ENCODE results near the gene PTPRM. TPM values are rescaled to one million over a fixed set of nuclear protein-coding genes. Genes with fewer than 3 reads are reported as not detected.

Gene PTPRM
- polyA plus RNA-seq, 1 of the 3 experiments (the other 2 are of a cell fraction), result 16.0 TPM

- no peak for TF ChIP-seq SIN3A (IDR thresholded peaks at IDR 0.05; ENCODE audit: borderline replicate concordance, low read depth, low read length)
- TF ChIP-seq TCF12 (IDR thresholded peaks at IDR 0.05), result no peak
- no peak for TF ChIP-seq MXI1 (IDR thresholded peaks at IDR 0.05; ENCODE audit: low read depth, low read length)
- TF ChIP-seq TEAD4 (IDR thresholded peaks at IDR 0.05; ENCODE audit: borderline replicate concordance, insufficient read depth), result no peak
- no peak for TF ChIP-seq POLR2AphosphoS5 (IDR thresholded peaks at IDR 0.05; ENCODE audit: low read depth, low read length)
- no peak for TF ChIP-seq EP300 (IDR thresholded peaks at IDR 0.05; ENCODE audit: borderline replicate concordance in 1 of 2, low read depth in 1 of 2, low read length in 1 of 2)
- no peak for TF ChIP-seq NFIC (IDR thresholded peaks at IDR 0.05; ENCODE audit: borderline replicate concordance)
- TF ChIP-seq RAD21 (IDR thresholded peaks at IDR 0.05; ENCODE audit: low read length), result no peak
Observed at GRCh38 chr18:7601246-7601615, 34.1 kb downstream of the PTPRM start (continued).

- POLR2A ChIA-PET, result no interaction called here
- Histone ChIP-seq H3K4me3 (ENCODE audit: low read depth in 2 of 2, low read length in 1 of 2) (no peak overlapping the region), H4K20me1 (ENCODE audit: insufficient read depth) (no peaks in the 10 kb centered on the region), H2AFZ (ENCODE audit: low read depth) (no peak overlapping the region), H3K27ac (ENCODE audit: low read depth in 2 of 2, low read length in 1 of 2) (no peak overlapping the region), H3K79me2 (ENCODE audit: insufficient read depth) (no peaks in the 10 kb centered on the region), H3K36me3 (replicated peaks in 1 of 2; ENCODE audit: control insufficient read depth in 1 of 2, insufficient read depth in 2 of 2, low read length in 1 of 2) (no peaks in the 10 kb centered on the region), H3K9me2 (no peaks in the 10 kb centered on the region), H3K4me1 (ENCODE audit: control insufficient read depth in 1 of 2, insufficient read depth in 2 of 2, low read depth in 1 of 2, low read length in 1 of 2) (peaks cover 0 to 8% of the 10 kb centered on the region in 2 experiments; a peak in 1 of 4 replicates), H3F3A (replicated peaks; ENCODE audit: insufficient read depth) (no peaks in the 10 kb centered on the region), H3K4me2 (no peak overlapping the region), H3K9me3 (no peaks in the 10 kb centered on the region), H3K9ac (no peak overlapping the region), H3K27me3 (ENCODE audit: insufficient read depth) (no peaks in the 10 kb centered on the region)
- CTCF ChIA-PET, result interaction anchor here (1.0 to 2.0 kb wide), 3 partner anchors 9 to 330 kb away, joined by 3 to 6 read pairs (median 5); no protein-coding TSS in a partner anchor
- WGBS (ENCODE audit: low lambda C conversion rate), result 67% methylated on average over 1 of the region's 3 CpGs
- DNase-seq, result no peak
- TF ChIP-seq RCOR1 (IDR thresholded peaks at IDR 0.05; ENCODE audit: low read length), result no peak
- no peak for TF ChIP-seq JUND (IDR thresholded peaks at IDR 0.05)
- TF ChIP-seq FOXJ3 (CRISPR knock-in tag; IDR thresholded peaks at IDR 0.05), result no peak
- no peak for TF ChIP-seq SMC3 (IDR thresholded peaks at IDR 0.05; ENCODE audit: low read depth, low read length)
- no peak for TF ChIP-seq MXI1 (IDR thresholded peaks at IDR 0.05; ENCODE audit: low read depth, low read length)
- TF ChIP-seq TCF12 (IDR thresholded peaks at IDR 0.05), result no peak
- TF ChIP-seq ELF1 (IDR thresholded peaks at IDR 0.05), result no peak
- TF ChIP-seq TEAD4 (IDR thresholded peaks at IDR 0.05; ENCODE audit: borderline replicate concordance, insufficient read depth), result no peak
- no peak for TF ChIP-seq USF1 (IDR thresholded peaks at IDR 0.05; ENCODE audit: borderline replicate concordance, low read depth)
- no peak for TF ChIP-seq RAD21 (IDR thresholded peaks at IDR 0.05; ENCODE audit: low read length)
- no peak for TF ChIP-seq MEF2A (IDR thresholded peaks at IDR 0.05; ENCODE audit: borderline replicate concordance, low read depth)
- no peak for TF ChIP-seq REST (IDR thresholded peaks at IDR 0.05; ENCODE audit: low read depth, low read length)
Observed at GRCh38 chr18:7601936-7602335, 34.8 kb downstream of the PTPRM start.
